Endometrium (tissue), 2 donors: ENCODE data around the gene PAQR7.
A peak's percentile ranks its signal among the peaks of the same experiment; 100 is the strongest.

Experiments
- FAIRE-seq: peaks from 2 replicates; lab custom pipeline; 2012; peaks lifted over from hg19 to GRCh38; lab: Jason Lieb, UNC
- donor health status: control.
- donor health status: control.

Gene PAQR7

GRCh38 chr1:25902462-25902861, 27.0 kb upstream of the PAQR7 start:
- FAIRE-seq: no peak

GRCh38 chr1:25900219-25900618, 24.7 kb upstream of the PAQR7 start:
- FAIRE-seq: no peak

- FAIRE-seq: no peak
Observed at GRCh38 chr1:25899792-25900191, 24.3 kb upstream of the PAQR7 start.

GRCh38 chr1:25898223-25899015, 22.9 kb upstream of the PAQR7 start:
- no peak for FAIRE-seq

- no peak for FAIRE-seq
Observed at GRCh38 chr1:25897754-25898153, 22.2 kb upstream of the PAQR7 start.

GRCh38 chr1:25896266-25896665, 20.8 kb upstream of the PAQR7 start:
- FAIRE-seq: no peak

GRCh38 chr1:25895365-25895990, 20.0 kb upstream of the PAQR7 start:
- FAIRE-seq: peak; percentile 92

- FAIRE-seq: no peak
Observed at GRCh38 chr1:25893116-25893515, 17.6 kb upstream of the PAQR7 start.

GRCh38 chr1:25891606-25892005, 16.1 kb upstream of the PAQR7 start:
- FAIRE-seq: no peak

GRCh38 chr1:25890239-25891034, 14.9 kb upstream of the PAQR7 start:
- FAIRE-seq: no peak

GRCh38 chr1:25889470-25889869, 14.0 kb upstream of the PAQR7 start:
- FAIRE-seq: no peak

GRCh38 chr1:25888426-25888987, 13.0 kb upstream of the PAQR7 start:
- no peak for FAIRE-seq

GRCh38 chr1:25885602-25886001, 10.1 kb upstream of the PAQR7 start:
- no peak for FAIRE-seq

GRCh38 chr1:25881266-25881665, 5.8 kb upstream of the PAQR7 start:
- no peak for FAIRE-seq

- no peak for FAIRE-seq
Observed at GRCh38 chr1:25880518-25880917, 5.0 kb upstream of the PAQR7 start.

GRCh38 chr1:25879675-25880074, 4.2 kb upstream of the PAQR7 start:
- no peak for FAIRE-seq

GRCh38 chr1:25878690-25879089, 3.2 kb upstream of the PAQR7 start:
- FAIRE-seq: no peak

- no peak for FAIRE-seq
Observed at GRCh38 chr1:25877155-25877554, 1.6 kb upstream of the PAQR7 start.

- no peak for FAIRE-seq
Observed at GRCh38 chr1:25876693-25877077, 1.2 kb upstream of the PAQR7 start.

- FAIRE-seq: no peak
Observed at GRCh38 chr1:25875856-25876692, 566 bp upstream of the PAQR7 start.

GRCh38 chr1:25874635-25875153, 814 bp downstream of the PAQR7 start:
- no peak for FAIRE-seq

GRCh38 chr1:25874209-25874608, 1.3 kb downstream of the PAQR7 start:
- no peak for FAIRE-seq
